Gastroesophageal sphincter (tissue), 4 donors: ENCODE data around the gene PTPRN2. TPM values are rescaled to one million over a fixed set of nuclear protein-coding genes. Genes with fewer than 3 reads are reported as not detected.

ENCODE experiments used
- ATAC-seq: fragments of 150-250 bp; one replicate; pipeline ENCODE4 v1.9.1; 2016; ENCODE audit warnings: mild to moderate bottlenecking, moderate library complexity
- H3K27ac ChIP-seq, 4 donors: fragments of 200-600 bp; sonication (generic) in 3 of 4; 1 replicate in 3 of 4; 2 replicates in 1 of 4; pipeline ENCODE4 v1.5.1; 2016 to 2019
- H3K27me3 ChIP-seq: fragments of 200-600 bp; sonication (generic); one replicate; pipeline ENCODE4 v1.5.1; 2019
- H3K36me3 ChIP-seq, 2 donors: fragments of 200-600 bp; sonication (generic); one replicate each; pipeline ENCODE4 v1.5.1; 2019; ENCODE audit warnings: control low read depth in 1 of 2
- H3K4me1 ChIP-seq, 3 donors: fragments of 200-600 bp; sonication (generic); 1 replicate in 2 of 3; 2 replicates in 1 of 3; pipeline ENCODE4 v1.5.1; 2016 to 2019; ENCODE audit warnings: control low read depth in 2 of 3
- H3K4me3 ChIP-seq, 2 donors: fragments of 200-600 bp; sonication (generic); one replicate each; pipeline ENCODE4 v1.5.1; 2019; ENCODE audit warnings: mild to moderate bottlenecking in 1 of 2, moderate library complexity in 1 of 2
- H3K9me3 ChIP-seq, 3 donors: fragments of 200-600 bp; sonication (generic); one replicate each; pipeline ENCODE4 v1.5.1; 2017 to 2019; ENCODE audit warnings: control low read depth in 2 of 3
- EP300 ChIP-seq: sonication (generic); formaldehyde crosslinking; IDR thresholded peaks from one replicate; pipeline ENCODE4 v1.6.1; 2017; ENCODE audit warnings: antibody characterized with exemption, mild to moderate bottlenecking
- POLR2A ChIP-seq, 2 donors: fragments of 450-650 bp; IDR thresholded peaks; one replicate each; pipeline ENCODE4 v1.6.1; 2017; ENCODE audit warnings: antibody characterized with exemption in 2 of 2, mild to moderate bottlenecking in 2 of 2, moderate library complexity in 1 of 2
- POLR2AphosphoS5 ChIP-seq: sonication (generic); formaldehyde crosslinking; IDR thresholded peaks from one replicate; pipeline ENCODE4 v1.6.1; 2017; ENCODE audit warnings: antibody characterized with exemption
- WGBS, 2 donors: methylation state at CpG; one replicate each; pipeline ENCODE4 v1.1.5; 2018; ENCODE audit warnings: low coverage in 1 of 2; 5-methylcytosine and 5-hydroxymethylcytosine counted together
- total RNA-seq, 4 donors: library from RNA; depleted of rRNA; stranded (reverse); fragments of >200 nt; gene quantifications; one replicate each; pipeline ENCODE4 v1.1.0, GENCODE V29; 2016
- TF ChIP-seq, protein P1 (sequence below), 4 experiments: fragments of 200-600 bp in 2 of 4; fragments of 450-650 bp in 2 of 4; sonication (generic) in 1 of 4; IDR thresholded peaks; one replicate each; pipeline ENCODE4 v1.5.1; 2017 to 2019; ENCODE audit warnings: antibody characterized with exemption in 4 of 4, mild to moderate bottlenecking in 2 of 4, moderate library complexity in 2 of 4

PTPRN2 gene
- total RNA-seq, 4 donors from 2014 or later = 1.7 to 4.7 (median 3.3) TPM

DNA sequence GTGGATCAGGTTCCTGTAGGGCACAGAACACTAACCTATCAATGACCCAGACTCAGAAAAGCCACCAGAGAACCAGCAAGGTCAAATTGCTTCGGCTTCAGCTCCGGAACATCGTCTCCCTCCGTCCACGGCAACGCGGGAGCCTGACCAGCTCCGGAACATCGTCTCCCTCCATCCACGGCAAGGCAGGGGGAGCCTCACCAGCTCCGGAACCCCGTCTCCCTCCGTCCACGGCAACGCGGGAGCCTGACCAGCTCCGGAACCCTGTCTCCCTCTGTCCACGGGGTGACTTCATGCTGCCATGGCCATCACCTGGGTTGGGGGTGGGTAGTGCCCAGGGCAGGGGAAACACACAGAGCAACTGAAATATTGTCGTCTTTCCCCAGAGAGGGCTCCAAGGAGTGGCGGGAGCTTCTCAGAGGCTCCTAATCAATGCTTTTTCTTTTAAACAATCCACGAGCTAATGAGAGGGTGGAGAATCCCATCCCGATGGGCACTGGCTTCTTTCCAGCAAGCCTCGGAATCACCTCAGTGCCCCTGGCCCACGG lies 847.3 kb downstream of the PTPRN2 start:
- H3K4me3 ChIP-seq = no peak overlapping the region
- 52% methylated on average over 5 to 7 of the region's 24 CpGs for WGBS, 2 donors
- TF ChIP-seq, protein P1, sequence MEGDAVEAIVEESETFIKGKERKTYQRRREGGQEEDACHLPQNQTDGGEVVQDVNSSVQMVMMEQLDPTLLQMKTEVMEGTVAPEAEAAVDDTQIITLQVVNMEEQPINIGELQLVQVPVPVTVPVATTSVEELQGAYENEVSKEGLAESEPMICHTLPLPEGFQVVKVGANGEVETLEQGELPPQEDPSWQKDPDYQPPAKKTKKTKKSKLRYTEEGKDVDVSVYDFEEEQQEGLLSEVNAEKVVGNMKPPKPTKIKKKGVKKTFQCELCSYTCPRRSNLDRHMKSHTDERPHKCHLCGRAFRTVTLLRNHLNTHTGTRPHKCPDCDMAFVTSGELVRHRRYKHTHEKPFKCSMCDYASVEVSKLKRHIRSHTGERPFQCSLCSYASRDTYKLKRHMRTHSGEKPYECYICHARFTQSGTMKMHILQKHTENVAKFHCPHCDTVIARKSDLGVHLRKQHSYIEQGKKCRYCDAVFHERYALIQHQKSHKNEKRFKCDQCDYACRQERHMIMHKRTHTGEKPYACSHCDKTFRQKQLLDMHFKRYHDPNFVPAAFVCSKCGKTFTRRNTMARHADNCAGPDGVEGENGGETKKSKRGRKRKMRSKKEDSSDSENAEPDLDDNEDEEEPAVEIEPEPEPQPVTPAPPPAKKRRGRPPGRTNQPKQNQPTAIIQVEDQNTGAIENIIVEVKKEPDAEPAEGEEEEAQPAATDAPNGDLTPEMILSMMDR (IDR thresholded peaks at IDR 0.05) = no peak
- no peak for TF ChIP-seq POLR2A (IDR thresholded peaks at IDR 0.05)
- TF ChIP-seq POLR2AphosphoS5 = no peak
- ATAC-seq = no peak
- H3K27me3 ChIP-seq = peaks cover 55% of the 10 kb centered on the region
- no peaks in the 10 kb centered on the region for H3K4me1 ChIP-seq
- no peaks in the 10 kb centered on the region for H3K36me3 ChIP-seq
- H3K9me3 ChIP-seq = no peaks in the 10 kb centered on the region
- H3K27ac ChIP-seq = no peak overlapping the region

GRCh38 chr7:157739650-157740049 lies 848.0 kb downstream of the PTPRN2 start:
- H3K4me1 ChIP-seq = no peaks in the 10 kb centered on the region
- TF ChIP-seq POLR2AphosphoS5 (no peak), POLR2A (IDR thresholded peaks at IDR 0.05) (no peak), EP300 (no peak)
- TF ChIP-seq, protein P1 (IDR thresholded peaks at IDR 0.05) = no peak
- no peak for ATAC-seq
- WGBS, 2 donors = 51% methylated on average over 4 of the region's 6 CpGs; no CpG with 5 or more reads in 1 of the 2 donors
- H3K36me3 ChIP-seq = no peaks in the 10 kb centered on the region
- no peak overlapping the region for H3K27ac ChIP-seq
- H3K9me3 ChIP-seq = no peaks in the 10 kb centered on the region
- peaks cover 62% of the 10 kb centered on the region for H3K27me3 ChIP-seq
- no peak overlapping the region for H3K4me3 ChIP-seq

DNA sequence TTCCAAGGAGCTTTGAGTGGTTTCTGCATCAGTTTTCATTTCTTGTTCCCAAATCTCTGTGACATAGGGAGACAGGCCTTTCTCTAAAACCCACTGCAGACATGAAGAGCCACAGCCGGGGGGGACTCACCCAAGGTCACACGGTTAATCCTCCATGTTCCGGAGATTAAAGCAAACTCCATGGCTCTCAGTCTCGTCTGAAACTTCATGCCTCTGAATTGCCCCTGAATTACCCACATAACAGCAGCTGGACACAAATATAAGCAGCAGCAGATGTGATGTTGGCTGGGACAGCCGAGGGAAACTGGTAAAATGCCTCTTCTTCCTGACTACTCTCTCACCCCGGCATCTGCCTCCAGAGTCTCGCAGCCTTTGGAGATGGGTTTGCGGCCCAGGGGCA lies 848.6 kb downstream of the PTPRN2 start:
- H3K27me3 ChIP-seq = peaks cover 68% of the 10 kb centered on the region
- TF ChIP-seq, protein P1 (IDR thresholded peaks at IDR 0.05) = no peak
- no peak for ATAC-seq
- no peaks in the 10 kb centered on the region for H3K9me3 ChIP-seq
- WGBS, 2 donors = 66 to 67% methylated on average over 3 to 6 of the region's 8 CpGs
- no peak overlapping the region for H3K4me3 ChIP-seq
- no peaks in the 10 kb centered on the region for H3K4me1 ChIP-seq
- no peaks in the 10 kb centered on the region for H3K36me3 ChIP-seq
- no peak overlapping the region for H3K27ac ChIP-seq

GRCh38 chr7:157738066-157738460 lies 849.6 kb downstream of the PTPRN2 start:
- no peaks in the 10 kb centered on the region for H3K9me3 ChIP-seq
- H3K27me3 ChIP-seq = peaks cover 68% of the 10 kb centered on the region
- H3K4me1 ChIP-seq = no peaks in the 10 kb centered on the region
- TF ChIP-seq, protein P1 (IDR thresholded peaks at IDR 0.05) = no peak
- TF ChIP-seq POLR2A (IDR thresholded peaks at IDR 0.05) (no peak), POLR2AphosphoS5 (no peak), EP300 (no peak)
- WGBS, 2 donors = 0 to 7% methylated on average over 3 to 5 of the region's 11 CpGs
- H3K27ac ChIP-seq = no peak overlapping the region
- no peaks in the 10 kb centered on the region for H3K36me3 ChIP-seq
- peak; percentile 36 for ATAC-seq
- no peak overlapping the region for H3K4me3 ChIP-seq

- WGBS, 2 donors = 68 to 73% methylated on average over 3 to 10 of the region's 36 CpGs
- peak; percentile 16 for ATAC-seq
These were observed 850.2 kb downstream of the PTPRN2 start for GRCh38 chr7:157737151-157738065.

More at GRCh38 chr7:157737151-157738065, 850.2 kb downstream of the PTPRN2 start:
- Histone ChIP-seq H3K36me3 (no peaks in the 10 kb centered on the region), H3K4me3 (no peak overlapping the region), H3K27me3 (peaks cover 68% of the 10 kb centered on the region), H3K9me3 (no peaks in the 10 kb centered on the region), H3K27ac (no peak overlapping the region), H3K4me1 (no peaks in the 10 kb centered on the region)
- TF ChIP-seq, protein P1 (IDR thresholded peaks at IDR 0.05) = no peak
- TF ChIP-seq EP300 (no peak), POLR2AphosphoS5 (no peak), POLR2A (IDR thresholded peaks at IDR 0.05) (no peak)
